Ectodermal cell (in vitro differentiated cells): ENCODE data around the gene ARMC3.

Experiments
- H3K27ac ChIP-seq: 2 replicates; pipeline ENCODE4 v1.7.0; 2013; ENCODE audit warnings: mild to moderate bottlenecking, low read depth, low read length; ENCODE audit not compliant: insufficient read depth, poor library complexity, severe bottlenecking
- H3K27me3 ChIP-seq: 2 replicates; pipeline ENCODE4 v1.7.0; 2013; ENCODE audit warnings: mild to moderate bottlenecking, low read length; ENCODE audit not compliant: insufficient read depth, control insufficient read depth, poor library complexity, severe bottlenecking
- H3K36me3 ChIP-seq: one replicate; pipeline ENCODE4 v1.7.0; 2013; ENCODE audit warnings: low read length; ENCODE audit not compliant: control insufficient read depth, insufficient read depth
- H3K4me1 ChIP-seq: one replicate; pipeline ENCODE4 v1.7.0; 2013; ENCODE audit warnings: low read length; ENCODE audit not compliant: control insufficient read depth, insufficient read depth
- H3K4me3 ChIP-seq: 2 replicates; pipeline ENCODE4 v1.7.0; 2013; ENCODE audit warnings: low read depth, low read length, control low read depth; ENCODE audit not compliant: insufficient read depth
- H3K9me3 ChIP-seq: 2 replicates; pipeline ENCODE4 v1.7.0; 2013; ENCODE audit warnings: mild to moderate bottlenecking, low read length, moderate library complexity; ENCODE audit not compliant: control insufficient read depth
- WGBS, 2 experiments: methylation state at CpG; one replicate each; pipeline ENCODE4 v1.1.7; 2013; ENCODE audit warnings: missing lambda C conversion rate in 2 of 2; 5-methylcytosine and 5-hydroxymethylcytosine counted together

Gene ARMC3

DNA sequence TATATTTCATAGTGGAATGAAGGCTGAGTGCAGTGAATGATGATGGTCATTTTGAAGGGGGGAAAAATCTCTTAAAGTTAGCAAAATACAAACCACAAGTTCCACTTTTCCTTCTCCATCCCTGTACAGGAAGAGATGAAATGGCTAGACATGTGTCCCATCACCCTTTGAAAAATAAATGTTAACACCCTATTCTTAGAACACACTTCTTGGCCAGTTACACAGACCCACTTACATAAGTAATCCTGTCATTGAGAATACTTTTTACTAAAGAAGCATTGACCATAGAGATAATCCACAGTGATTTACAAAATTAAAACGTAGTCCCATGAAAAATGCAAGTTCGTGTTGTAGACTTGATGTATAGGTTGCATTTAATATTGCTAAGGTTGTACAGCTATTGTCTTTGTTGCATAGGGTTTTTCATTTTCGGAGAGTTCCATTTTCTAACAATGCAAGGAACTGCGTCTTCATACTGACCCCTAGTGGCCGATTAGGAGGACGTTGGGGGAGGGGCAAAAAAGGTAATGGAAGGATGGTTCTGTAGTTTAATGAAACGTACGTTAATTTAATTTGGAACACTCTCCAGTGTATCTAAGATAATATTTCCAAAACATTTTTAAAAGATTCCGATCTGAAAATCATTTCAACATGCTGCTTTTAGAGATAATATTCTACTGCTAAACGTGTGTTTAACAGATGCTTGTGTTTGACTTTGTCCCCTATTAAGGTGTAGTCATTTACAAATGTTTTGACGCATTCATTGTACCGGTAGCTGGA is 60.9 kb downstream of the ARMC3 start:
- no peaks in the 10 kb centered on the region for H3K9me3 ChIP-seq
- H3K4me1 ChIP-seq: no peaks in the 10 kb centered on the region
- no peaks in the 10 kb centered on the region for H3K36me3 ChIP-seq
- 7 to 12% methylated on average over 8 to 11 of the region's 12 CpGs for WGBS, 2 experiments
- H3K27ac ChIP-seq: no peak overlapping the region
- H3K4me3 ChIP-seq: no peak overlapping the region
- H3K27me3 ChIP-seq: no peaks in the 10 kb centered on the region

DNA sequence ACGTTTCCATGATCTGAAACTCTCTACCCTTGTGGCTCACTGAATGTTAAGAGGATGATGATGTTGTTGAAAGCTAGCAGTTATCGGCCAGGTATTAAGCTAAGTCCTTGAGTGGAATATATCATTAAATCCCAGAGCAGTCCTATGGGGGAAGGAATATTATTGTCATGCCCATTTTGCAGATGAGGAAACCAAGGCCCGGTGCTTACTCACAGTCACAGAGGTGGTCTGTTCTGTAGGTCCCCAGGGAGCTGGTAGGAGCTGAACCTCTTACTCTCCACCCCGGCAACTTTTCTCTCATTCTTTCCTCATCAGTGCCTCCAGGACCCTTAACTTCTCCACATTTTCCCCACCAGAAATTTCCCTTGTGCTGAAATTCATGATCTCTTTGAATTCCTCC is 62.6 kb downstream of the ARMC3 start:
- Histone ChIP-seq H3K9me3 (no peaks in the 10 kb centered on the region), H3K4me1 (no peaks in the 10 kb centered on the region), H3K27me3 (no peaks in the 10 kb centered on the region), H3K36me3 (no peaks in the 10 kb centered on the region), H3K27ac (no peak overlapping the region), H3K4me3 (no peak overlapping the region)
- 96 to 97% methylated on average over 4 of the region's 4 CpGs for WGBS, 2 experiments

DNA sequence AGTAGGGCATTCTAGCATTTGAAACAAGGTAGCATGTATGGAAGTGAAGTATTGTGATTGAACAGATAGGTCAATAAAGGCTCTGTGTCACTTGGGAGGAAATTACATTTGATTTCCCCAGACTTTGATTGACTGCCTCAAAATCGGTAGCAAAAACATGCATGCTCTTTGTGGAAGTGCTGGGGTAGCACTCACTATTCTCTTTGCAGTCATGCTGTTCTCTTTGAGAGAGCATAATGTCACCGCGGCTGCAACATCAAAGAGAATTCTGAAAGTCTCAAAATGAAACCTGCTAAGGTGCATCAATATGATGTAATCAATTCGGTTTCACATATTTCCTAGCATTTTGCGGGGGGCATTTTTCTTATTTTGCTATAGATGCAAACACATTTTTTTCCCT is 64.2 kb downstream of the ARMC3 start:
- Histone ChIP-seq H3K9me3 (no peaks in the 10 kb centered on the region), H3K4me1 (no peaks in the 10 kb centered on the region), H3K36me3 (no peaks in the 10 kb centered on the region), H3K27ac (no peak overlapping the region), H3K27me3 (no peaks in the 10 kb centered on the region), H3K4me3 (no peak overlapping the region)
- WGBS, 2 experiments: 54 to 72% methylated on average over 3 to 4 of the region's 5 CpGs

DNA sequence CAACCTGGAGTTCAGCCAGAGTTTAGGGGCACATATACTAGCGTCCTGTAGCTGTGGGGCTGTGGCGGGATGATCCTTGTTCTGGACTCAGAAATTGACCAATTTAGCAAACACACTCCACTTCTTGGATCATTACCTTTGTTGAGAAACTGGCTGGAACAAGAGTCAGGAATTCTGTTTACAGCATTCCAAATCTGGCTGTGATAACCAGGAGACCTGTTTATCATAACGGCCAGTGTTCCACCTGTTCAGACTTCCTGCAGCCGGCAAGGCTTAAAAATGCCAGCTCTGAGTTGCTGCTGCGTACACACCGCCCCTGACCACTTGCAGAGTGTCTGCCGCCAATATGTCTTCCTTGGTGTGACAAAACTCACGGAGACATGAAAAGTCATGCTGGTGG is 64.8 kb downstream of the ARMC3 start:
- no peaks in the 10 kb centered on the region for H3K9me3 ChIP-seq
- H3K4me3 ChIP-seq: no peak overlapping the region
- H3K36me3 ChIP-seq: no peaks in the 10 kb centered on the region
- 92 to 95% methylated on average over 8 of the region's 8 CpGs for WGBS, 2 experiments
- no peaks in the 10 kb centered on the region for H3K27me3 ChIP-seq
- H3K4me1 ChIP-seq: no peaks in the 10 kb centered on the region
- H3K27ac ChIP-seq: no peak overlapping the region

DNA sequence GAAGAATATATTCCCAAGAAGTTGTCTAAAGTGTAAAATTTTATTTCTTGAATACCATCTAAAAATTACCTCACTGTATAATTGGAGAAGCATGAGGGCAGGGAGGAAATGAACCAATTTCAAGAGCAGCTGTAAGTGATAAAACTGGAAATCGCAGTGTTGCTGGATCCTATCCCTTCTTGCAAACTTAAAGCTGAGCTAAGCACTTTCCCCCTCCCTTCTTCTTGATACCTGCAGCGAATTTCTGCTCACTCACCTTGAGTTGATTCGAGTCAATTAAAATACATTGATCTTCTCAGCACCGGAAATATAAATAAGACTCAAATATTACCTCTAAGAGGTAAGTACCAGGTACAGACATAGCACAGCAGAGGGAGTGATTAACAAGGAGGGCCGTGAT is 65.5 kb downstream of the ARMC3 start:
- Histone ChIP-seq H3K27ac (no peak overlapping the region), H3K27me3 (no peaks in the 10 kb centered on the region), H3K36me3 (no peaks in the 10 kb centered on the region), H3K9me3 (no peaks in the 10 kb centered on the region), H3K4me1 (no peaks in the 10 kb centered on the region), H3K4me3 (no peak overlapping the region)
- WGBS, 2 experiments: 86 to 94% methylated on average over 5 of the region's 5 CpGs

DNA sequence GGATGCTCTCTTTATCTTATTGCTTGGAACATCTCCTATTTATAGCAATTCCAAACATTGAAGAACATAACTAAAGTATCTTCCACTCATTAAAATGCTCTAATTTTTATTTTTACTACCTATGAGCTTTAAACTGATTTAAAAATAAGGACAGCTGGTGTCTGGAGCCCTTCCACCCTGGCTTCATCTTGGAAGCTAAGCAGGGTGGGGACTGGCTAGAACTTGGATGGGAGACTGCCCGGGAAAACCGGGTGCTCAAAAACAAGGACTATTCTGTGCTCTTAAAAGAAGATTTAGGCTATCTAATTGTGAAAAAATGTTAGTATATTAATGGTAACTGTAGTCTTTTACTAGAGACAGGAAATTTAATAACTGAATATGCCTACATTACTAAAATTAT is 69.2 kb downstream of the ARMC3 start:
- Histone ChIP-seq H3K4me1 (no peaks in the 10 kb centered on the region), H3K27me3 (no peaks in the 10 kb centered on the region), H3K4me3 (no peak overlapping the region), H3K9me3 (no peaks in the 10 kb centered on the region), H3K36me3 (no peaks in the 10 kb centered on the region), H3K27ac (no peak overlapping the region)
- WGBS, 2 experiments: 76 to 80% methylated on average over 2 of the region's 2 CpGs

DNA sequence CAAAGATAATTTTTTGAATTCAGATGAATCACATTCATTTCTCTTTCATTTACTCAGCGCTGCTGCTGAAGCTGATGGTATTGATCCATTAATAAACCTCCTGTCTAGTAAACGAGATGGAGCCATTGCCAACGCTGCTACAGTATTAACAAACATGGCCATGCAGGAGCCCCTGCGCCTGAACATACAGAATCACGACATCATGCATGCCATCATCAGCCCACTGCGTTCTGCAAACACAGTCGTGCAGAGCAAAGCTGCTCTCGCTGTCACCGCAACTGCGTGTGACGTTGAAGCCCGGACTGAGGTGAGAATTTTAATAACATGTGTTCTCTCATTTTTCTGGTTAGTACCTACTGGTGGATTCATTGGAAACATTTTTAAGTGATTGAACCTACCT is 70.2 kb downstream of the ARMC3 start:
- WGBS, 2 experiments: 93 to 94% methylated on average over 12 of the region's 12 CpGs
- no peak overlapping the region for H3K4me3 ChIP-seq
- no peaks in the 10 kb centered on the region for H3K36me3 ChIP-seq
- H3K27me3 ChIP-seq: no peaks in the 10 kb centered on the region
- H3K4me1 ChIP-seq: no peaks in the 10 kb centered on the region
- no peaks in the 10 kb centered on the region for H3K9me3 ChIP-seq
- no peak overlapping the region for H3K27ac ChIP-seq

DNA sequence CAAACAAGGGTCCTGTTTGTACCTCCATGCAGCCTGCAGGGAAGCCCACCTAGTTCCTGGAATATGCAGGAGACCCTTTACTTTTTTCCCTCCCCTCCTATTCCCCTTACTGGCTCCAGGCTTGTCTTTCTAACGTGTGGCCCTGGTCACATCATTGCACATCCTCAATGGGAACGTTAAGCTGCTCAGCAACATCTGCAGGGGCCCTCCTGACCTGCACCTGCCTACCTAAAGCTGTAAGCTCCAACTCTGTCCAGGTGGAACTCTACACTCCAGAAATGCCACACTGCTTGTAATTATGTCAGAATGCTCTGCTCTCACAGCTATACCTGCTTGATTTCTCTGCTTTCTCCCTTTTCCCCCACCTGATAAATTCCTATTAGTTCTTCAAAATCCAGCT is 72.1 kb downstream of the ARMC3 start:
- Histone ChIP-seq H3K4me3 (no peak overlapping the region), H3K4me1 (no peaks in the 10 kb centered on the region), H3K9me3 (no peaks in the 10 kb centered on the region), H3K27me3 (no peaks in the 10 kb centered on the region), H3K27ac (no peak overlapping the region), H3K36me3 (no peaks in the 10 kb centered on the region)
- 49 to 50% methylated on average over 2 of the region's 2 CpGs for WGBS, 2 experiments

DNA sequence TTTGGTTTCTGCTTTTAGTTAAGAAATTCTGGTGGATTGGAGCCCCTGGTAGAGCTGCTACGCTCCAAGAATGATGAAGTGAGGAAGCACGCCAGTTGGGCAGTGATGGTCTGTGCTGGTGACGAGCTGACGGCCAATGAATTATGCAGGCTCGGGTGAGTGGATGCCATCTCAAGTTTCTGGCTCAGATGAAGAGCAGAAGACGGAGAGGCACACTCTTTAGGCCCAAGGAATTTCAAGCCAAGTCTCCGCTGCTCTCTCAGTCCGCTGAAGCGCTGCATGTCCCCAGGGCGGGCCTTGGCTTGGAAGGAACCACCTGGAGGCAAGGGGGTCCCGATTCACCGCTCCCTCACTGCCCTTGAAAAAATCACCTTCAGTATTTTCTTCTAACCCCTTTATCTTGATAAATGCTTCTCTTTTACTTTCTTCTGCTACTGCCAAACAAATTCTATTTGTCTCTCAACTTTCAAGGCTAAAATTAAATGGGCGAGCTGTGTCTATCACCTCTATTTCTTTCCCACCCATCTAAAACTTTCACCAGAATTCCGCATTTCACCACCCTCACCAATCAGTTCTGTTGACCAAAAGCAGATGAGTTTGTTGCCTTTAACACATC is 74.2 kb downstream of the ARMC3 start:
- H3K9me3 ChIP-seq: no peaks in the 10 kb centered on the region
- no peaks in the 10 kb centered on the region for H3K36me3 ChIP-seq
- WGBS, 2 experiments: 65 to 66% methylated on average over 14 of the region's 14 CpGs
- no peak overlapping the region for H3K4me3 ChIP-seq
- H3K4me1 ChIP-seq: no peaks in the 10 kb centered on the region
- H3K27ac ChIP-seq: no peak overlapping the region
- no peaks in the 10 kb centered on the region for H3K27me3 ChIP-seq

DNA sequence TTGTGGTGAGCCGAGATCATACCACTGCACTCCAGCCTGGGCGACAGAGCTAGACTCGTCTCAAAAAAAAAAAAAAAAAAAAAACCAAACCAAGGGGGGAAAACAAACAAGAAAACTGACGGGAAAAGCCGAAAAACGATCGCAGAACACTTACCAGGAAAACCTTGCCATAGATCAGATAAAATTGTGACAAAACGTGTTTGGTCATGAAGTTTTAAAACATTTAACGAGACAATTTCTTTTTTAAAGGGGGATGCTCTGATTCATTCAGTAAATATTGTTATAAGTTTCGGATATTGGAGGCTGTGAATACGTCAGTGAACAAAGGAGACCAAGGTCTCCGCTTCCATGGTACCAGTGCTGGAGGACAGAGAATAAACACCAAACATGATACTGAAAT is 77.3 kb downstream of the ARMC3 start:
- Histone ChIP-seq H3K9me3 (no peaks in the 10 kb centered on the region), H3K27ac (no peak overlapping the region), H3K4me3 (no peak overlapping the region), H3K4me1 (no peaks in the 10 kb centered on the region), H3K27me3 (no peaks in the 10 kb centered on the region), H3K36me3 (no peaks in the 10 kb centered on the region)
- WGBS, 2 experiments: 93 to 97% methylated on average over 12 of the region's 12 CpGs
